Endothelial cell of umbilical vein (primary cell): ENCODE data around the gene SLC9A9. TPM values are rescaled to one million over a fixed set of nuclear protein-coding genes. Genes with fewer than 3 reads are reported as not detected.

Experiments
- BruUV-seq: library from RNA; stranded (reverse); fragments of 400-500 nt; replicated peaks from 2 replicates; lab custom pipeline; 2021; lab: Mats Ljungman, UMichigan
- CTCF ChIA-PET: fragments of 300-600, 350-600 bp; sonication (Branson Sonifier 250); formaldehyde crosslinking; loops from one replicate; lab custom pipeline; 2021; ENCODE audit warnings: antibody characterized with exemption, inconsistent platforms; lab: Charles Lee
- POLR2A ChIA-PET: fragments of 300-600, 350-600 bp; sonication (Branson Sonifier 250); formaldehyde crosslinking; loops from one replicate; lab custom pipeline; 2021; ENCODE audit warnings: antibody characterized with exemption, inconsistent platforms; lab: Charles Lee
- DNase-seq: peaks from one replicate; pipeline ENCODE4 v3.0.0-alpha.2; 2011; ENCODE audit warnings: low read depth, low spot score
- FAIRE-seq: peaks from 2 replicates; lab custom pipeline; 2011; peaks lifted over from hg19 to GRCh38; lab: Jason Lieb, UNC
- H2AFZ ChIP-seq: 2 replicates; pipeline ENCODE4 v1.6.0; 2012; ENCODE audit warnings: low read depth, low read length, control low read depth, inconsistent platforms
- H3K27ac ChIP-seq: 2 replicates; pipeline ENCODE4 v1.5.1; 2011; ENCODE audit warnings: low read depth, mild to moderate bottlenecking, control low read depth, low read length, moderate library complexity; ENCODE audit not compliant: insufficient read depth
- H3K27me3 ChIP-seq, 2 experiments: 2 replicates each; pipeline versions ENCODE4 v1.6.0 to v1.6.1; 2011; ENCODE audit warnings: low read length in 2 of 2, mixed read lengths in 1 of 2; ENCODE audit not compliant: control insufficient read depth in 2 of 2, insufficient read depth in 2 of 2
- H3K36me3 ChIP-seq, 2 experiments: 2 replicates in 1 of 2; 3 replicates in 1 of 2; pipeline ENCODE4 v1.5.1; 2011; ENCODE audit warnings: low read length in 2 of 2, mild to moderate bottlenecking in 1 of 2, moderate library complexity in 1 of 2; ENCODE audit not compliant: control insufficient read depth in 2 of 2, insufficient read depth in 2 of 2; ENCODE audit errors: extremely low read depth in 1 of 2
- H3K4me1 ChIP-seq: 3 replicates; pipeline ENCODE4 v1.5.1; 2011; ENCODE audit warnings: mild to moderate bottlenecking, low read length; ENCODE audit not compliant: control insufficient read depth, insufficient read depth; ENCODE audit errors: extremely low read depth
- H3K4me2 ChIP-seq: 2 replicates; pipeline ENCODE4 v1.6.1; 2011; ENCODE audit warnings: low read length, control low read depth, mixed read lengths; ENCODE audit not compliant: insufficient read depth
- H3K4me3 ChIP-seq, 3 experiments: fragments of 200-600 bp in 1 of 3; sonication (generic), shearing (Covaris generic) in 1 of 3; replicated peaks in 1 of 3; 2 replicates each; pipeline ENCODE4 v1.5.1; 2011 to 2016; ENCODE audit warnings: control low read depth in 3 of 3, low read length in 3 of 3, mild to moderate bottlenecking in 2 of 3, inconsistent platforms in 1 of 3, low read depth in 1 of 3, moderate library complexity in 1 of 3; ENCODE audit not compliant: insufficient read depth in 1 of 3
- H3K79me2 ChIP-seq: 2 replicates; pipeline ENCODE4 v1.6.0; 2012; ENCODE audit warnings: low read length, inconsistent platforms; ENCODE audit not compliant: control insufficient read depth, insufficient read depth
- H3K9ac ChIP-seq: replicated peaks from 2 replicates; pipeline ENCODE3; 2011; ENCODE audit warnings: low read length, control low read depth; ENCODE audit not compliant: insufficient read depth; ENCODE audit errors: extremely low read depth
- H3K9me1 ChIP-seq: replicated peaks from 3 replicates; pipeline ENCODE4 v1.6.0; 2011; ENCODE audit warnings: mild to moderate bottlenecking, low read length; ENCODE audit not compliant: control insufficient read depth, insufficient read depth; ENCODE audit errors: extremely low read depth
- H3K9me3 ChIP-seq: replicated peaks from 2 replicates; pipeline ENCODE4 v1.5.1; 2012; ENCODE audit warnings: low read length, inconsistent platforms; ENCODE audit not compliant: control insufficient read depth, insufficient read depth
- H4K20me1 ChIP-seq: replicated peaks from 2 replicates; pipeline ENCODE3; 2011; ENCODE audit warnings: mild to moderate bottlenecking, low read length; ENCODE audit not compliant: control insufficient read depth, insufficient read depth; ENCODE audit errors: extremely low read depth
- EZH2 ChIP-seq: IDR thresholded peaks from 2 replicates; pipeline ENCODE4 v1.6.1; 2012; ENCODE audit warnings: borderline replicate concordance, low read depth, mild to moderate bottlenecking, moderate library complexity, low read length, inconsistent platforms; ENCODE audit not compliant: severe bottlenecking
- FOS ChIP-seq: IDR thresholded peaks from 2 replicates; pipeline ENCODE4 v1.6.1; 2011; ENCODE audit warnings: mild to moderate bottlenecking, low read length, moderate library complexity, borderline replicate concordance; ENCODE audit not compliant: insufficient read depth
- GATA2 ChIP-seq: IDR thresholded peaks from 2 replicates; pipeline ENCODE4 v1.7.0; 2011; ENCODE audit warnings: low read depth, mild to moderate bottlenecking, moderate library complexity, mixed read lengths, low read length; ENCODE audit not compliant: insufficient read length, insufficient read depth
- JUN ChIP-seq: IDR thresholded peaks from 2 replicates; pipeline ENCODE4 v1.6.1; 2011; ENCODE audit warnings: borderline replicate concordance, low read depth; ENCODE audit not compliant: insufficient read length, insufficient read depth
- MYC ChIP-seq: IDR thresholded peaks from one replicate; pipeline ENCODE4 v1.6.1; 2011; ENCODE audit warnings: mild to moderate bottlenecking, low read depth, low read length
- POLR2A ChIP-seq: IDR thresholded peaks from 2 replicates; pipeline ENCODE4 v1.6.1; 2012; ENCODE audit warnings: low read depth, mild to moderate bottlenecking, control low read depth, low read length
- POLR2AphosphoS5 ChIP-seq: IDR thresholded peaks from 2 replicates; pipeline ENCODE4 v1.6.1; 2012; ENCODE audit warnings: low read depth, mild to moderate bottlenecking, control low read depth, low read length, moderate library complexity; ENCODE audit not compliant: insufficient read depth
- dilution Hi-C: fragments of 300-500 bp; cut with MboI; formaldehyde crosslinking; loops from one replicate; pipeline ENCODE4 v1.15.0; 2019; ENCODE audit warnings: low sequenced_read_pairs; ENCODE audit not compliant: extremely low pct_ligation_motif_present
- intact Hi-C: fragments of 100-400 bp; cut with micrococcal nuclease; formaldehyde crosslinking; loops from one replicate; pipeline ENCODE4 v1.10.0; 2022
- polyA plus RNA-seq, 4 experiments: library from polyadenylated mRNA; depleted of rRNA in 3 of 4; stranded (reverse) in 3 of 4; unstranded in 1 of 4; fragments of >200 nt; gene quantifications; 2 replicates each; pipeline versions ENCODE4 v1.2.1 to v1.2.3, GENCODE V29; 2011 to 2012; ENCODE audit warnings: missing spikeins in 1 of 4
- total RNA-seq: library from RNA; stranded (reverse); gene quantifications from 2 replicates; pipeline ENCODE4 v1.2.3, GENCODE V29; 2021
- TF ChIP-seq, protein P1 (sequence below): IDR thresholded peaks from 2 replicates; pipeline ENCODE4 v1.6.1; 2011; ENCODE audit not compliant: insufficient read depth, insufficient read length
- TF ChIP-seq, protein P2 (sequence below), 2 donors: IDR thresholded peaks; 1 replicate in 1 of 2; 2 replicates in 1 of 2; pipeline ENCODE4 v1.5.1; 2011; ENCODE audit warnings: low read length in 2 of 2, mild to moderate bottlenecking in 2 of 2, moderate library complexity in 2 of 2, control low read depth in 1 of 2, inconsistent platforms in 1 of 2, low read depth in 1 of 2; ENCODE audit not compliant: insufficient read depth in 1 of 2; ENCODE audit errors: extremely low read depth in 1 of 2

SLC9A9 gene
- total and polyA plus RNA-seq, 2 donors (not counting 3 experiments of a cell fraction or from before 2014, with no cell fraction given): 1.5 to 1.8 TPM

- intact Hi-C loops: no loop called here
- Histone ChIP-seq H4K20me1 (no peaks in the 10 kb centered on the region), H3K36me3 (no peaks in the 10 kb centered on the region), H3K4me3 (no peak overlapping the region), H3K27ac (no peak overlapping the region), H3K9me1 (no peaks in the 10 kb centered on the region), H3K79me2 (no peaks in the 10 kb centered on the region), H3K4me1 (peaks cover 7% of the 10 kb centered on the region), H3K9me3 (no peaks in the 10 kb centered on the region), H2AFZ (no peak overlapping the region), H3K27me3 (no peaks in the 10 kb centered on the region), H3K4me2 (no peak overlapping the region), H3K9ac (no peak overlapping the region)
- TF ChIP-seq GATA2: no peak
- TF ChIP-seq POLR2A: no peak
- no peak for TF ChIP-seq EZH2
- no peak for TF ChIP-seq JUN
- no peak for TF ChIP-seq POLR2AphosphoS5
- TF ChIP-seq, protein P1, sequence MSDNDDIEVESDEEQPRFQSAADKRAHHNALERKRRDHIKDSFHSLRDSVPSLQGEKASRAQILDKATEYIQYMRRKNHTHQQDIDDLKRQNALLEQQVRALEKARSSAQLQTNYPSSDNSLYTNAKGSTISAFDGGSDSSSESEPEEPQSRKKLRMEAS: no peak
- TF ChIP-seq FOS: no peak
- TF ChIP-seq, protein P2, sequence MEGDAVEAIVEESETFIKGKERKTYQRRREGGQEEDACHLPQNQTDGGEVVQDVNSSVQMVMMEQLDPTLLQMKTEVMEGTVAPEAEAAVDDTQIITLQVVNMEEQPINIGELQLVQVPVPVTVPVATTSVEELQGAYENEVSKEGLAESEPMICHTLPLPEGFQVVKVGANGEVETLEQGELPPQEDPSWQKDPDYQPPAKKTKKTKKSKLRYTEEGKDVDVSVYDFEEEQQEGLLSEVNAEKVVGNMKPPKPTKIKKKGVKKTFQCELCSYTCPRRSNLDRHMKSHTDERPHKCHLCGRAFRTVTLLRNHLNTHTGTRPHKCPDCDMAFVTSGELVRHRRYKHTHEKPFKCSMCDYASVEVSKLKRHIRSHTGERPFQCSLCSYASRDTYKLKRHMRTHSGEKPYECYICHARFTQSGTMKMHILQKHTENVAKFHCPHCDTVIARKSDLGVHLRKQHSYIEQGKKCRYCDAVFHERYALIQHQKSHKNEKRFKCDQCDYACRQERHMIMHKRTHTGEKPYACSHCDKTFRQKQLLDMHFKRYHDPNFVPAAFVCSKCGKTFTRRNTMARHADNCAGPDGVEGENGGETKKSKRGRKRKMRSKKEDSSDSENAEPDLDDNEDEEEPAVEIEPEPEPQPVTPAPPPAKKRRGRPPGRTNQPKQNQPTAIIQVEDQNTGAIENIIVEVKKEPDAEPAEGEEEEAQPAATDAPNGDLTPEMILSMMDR (IDR thresholded peaks at IDR 0.05; ENCODE audit: extremely low read depth in 1 of 2, insufficient read depth in 1 of 2, low read depth in 1 of 2, low read length in 2 of 2): no peak
- no peak for TF ChIP-seq MYC
- DNase-seq: no peak
- CTCF ChIA-PET: no interaction called here
- dilution Hi-C loops: no loop called here
- POLR2A ChIA-PET: no interaction called here
- no TSS peak for BruUV-seq
- FAIRE-seq: no peak
These were observed 26.4 kb downstream of the SLC9A9 start for GRCh38 chr3:143821862-143822261.
